Stomach (tissue), 9 donors: ENCODE results near the gene SUMO1. TPM values are rescaled to one million over a fixed set of nuclear protein-coding genes. Genes with fewer than 3 reads are reported as not detected.

Experiments used
- DNase-seq, 2 donors: peaks; one replicate each; pipeline versions ENCODE4 v3.0.0 to v3.0.0-alpha.2; 2013 to 2019
- H3K27ac ChIP-seq, 5 donors: fragments of 200-600 bp in 4 of 5; sonication (generic) in 4 of 5; one replicate each; pipeline ENCODE4 v1.5.1; 2013 to 2019; ENCODE audit warnings: mild to moderate bottlenecking in 1 of 5, moderate library complexity in 1 of 5
- H3K27me3 ChIP-seq, 3 donors: fragments of 200-600 bp; sonication (generic); one replicate each; pipeline ENCODE4 v1.5.1; 2017 to 2019; ENCODE audit warnings: mixed run types in 1 of 3
- H3K36me3 ChIP-seq, 4 donors: fragments of 200-600 bp; sonication (generic); 1 replicate in 3 of 4; 2 replicates in 1 of 4; pipeline ENCODE4 v1.5.1; 2016 to 2019
- H3K4me1 ChIP-seq, 4 donors: fragments of 200-600 bp; sonication (generic); one replicate each; pipeline ENCODE4 v1.5.1; 2016 to 2019
- H3K4me3 ChIP-seq, 4 donors: fragments of 200-600 bp; sonication (generic) in 3 of 4; one replicate each; pipeline ENCODE4 v1.5.1; 2016 to 2019; ENCODE audit warnings: mild to moderate bottlenecking in 1 of 4
- H3K9me3 ChIP-seq, 4 donors: fragments of 200-600 bp; sonication (generic); one replicate each; pipeline ENCODE4 v1.5.1; 2016 to 2019
- CTCF ChIP-seq, 7 experiments: fragments of 450-650 bp in 4 of 7; fragments of 200-600 bp in 3 of 7; sonication (generic) in 3 of 7; IDR thresholded peaks; one replicate each; pipeline ENCODE4 v1.5.1; 2016 to 2019; ENCODE audit warnings: antibody characterized with exemption in 7 of 7, control low read depth in 2 of 7, mild to moderate bottlenecking in 1 of 7
- EP300 ChIP-seq: sonication (generic); formaldehyde crosslinking; IDR thresholded peaks from one replicate; pipeline ENCODE4 v1.6.1; 2017; ENCODE audit warnings: antibody characterized with exemption
- POLR2A ChIP-seq, 4 donors: fragments of 450-650 bp; IDR thresholded peaks; one replicate each; pipeline ENCODE4 v1.6.1; 2016; ENCODE audit warnings: antibody characterized with exemption in 4 of 4, control low read depth in 2 of 4, mild to moderate bottlenecking in 1 of 4, moderate library complexity in 1 of 4
- POLR2AphosphoS5 ChIP-seq, 3 donors: sonication (generic); formaldehyde crosslinking; IDR thresholded peaks; one replicate each; pipeline ENCODE4 v1.6.1; 2016; ENCODE audit warnings: antibody characterized with exemption in 3 of 3
- WGBS, 5 donors: extraction: QIAGEN DNeasy Blood & Tissue Kit in 3 of 5; methylation state at CpG; one replicate each; pipeline versions ENCODE4 v1.1.5 to v1.1.7; 2013 to 2018; 5-methylcytosine and 5-hydroxymethylcytosine counted together
- intact Hi-C: fragments of 100-400 bp; cut with DNase I; formaldehyde crosslinking; loops from one replicate; pipeline ENCODE4 v1.15.1; 2023; ENCODE audit warnings: low total_unique reads
- polyA plus RNA-seq, 3 donors: library from polyadenylated mRNA; stranded (reverse); fragments of 200-250 nt; gene quantifications; one replicate each; pipeline ENCODE4 v1.2.3, GENCODE V29; 2013
- total RNA-seq, 5 donors: library from RNA; depleted of rRNA; stranded (reverse); fragments of >200 nt; gene quantifications; one replicate each; pipeline versions ENCODE4 v1.1.0 to v1.2.3, GENCODE V29; 2014 to 2016
- donor health status: healthy with polysubstance abuse.
- donor health status: Bipolar disorder and iron deficiency.
- donor health status: healthy.

The SUMO1 gene
- total and polyA plus RNA-seq, 8 donors = 17.8 to 118 (median 64.3) TPM

GRCh38 chr2:202165945-202166344, 72.5 kb downstream of the SUMO1 start:
- Histone ChIP-seq H3K27ac (no peak overlapping the region), H3K4me3 (no peak overlapping the region), H3K4me1 (peaks cover 0 to 6% (median 0%) of the 10 kb centered on the region in 4 donors), H3K27me3 (peaks cover 0 to 5% (median 0%) of the 10 kb centered on the region in 3 donors), H3K36me3 (no peaks in the 10 kb centered on the region), H3K9me3 (no peaks in the 10 kb centered on the region)
- no peak for DNase-seq
- TF ChIP-seq POLR2A (IDR thresholded peaks at IDR 0.05) = no peak
- no peak for TF ChIP-seq POLR2AphosphoS5 (IDR thresholded peaks at IDR 0.05)
- TF ChIP-seq EP300 = no peak
- no peak for TF ChIP-seq CTCF (IDR thresholded peaks at IDR 0.05)
- WGBS, 5 donors = 57 to 87% (median 76%) methylated on average over 1 of the region's 1 CpG
- intact Hi-C loops = no loop called here

- no peaks in the 10 kb centered on the region for H3K36me3 ChIP-seq
- H3K4me3 ChIP-seq = no peak overlapping the region
- no peaks in the 10 kb centered on the region for H3K27me3 ChIP-seq
- DNase-seq = no peak
- no peak overlapping the region for H3K27ac ChIP-seq
- TF ChIP-seq EP300 = no peak
- no peak for TF ChIP-seq CTCF (IDR thresholded peaks at IDR 0.05)
- no peak for TF ChIP-seq POLR2A (IDR thresholded peaks at IDR 0.05)
- TF ChIP-seq POLR2AphosphoS5 (IDR thresholded peaks at IDR 0.05) = no peak
- intact Hi-C loops = no loop called here
- WGBS, 5 donors = 73 to 80% (median 77%) methylated on average over 5 of the region's 5 CpGs
- H3K4me1 ChIP-seq = peaks cover 0 to 8% (median 0%) of the 10 kb centered on the region in 4 donors
- no peaks in the 10 kb centered on the region for H3K9me3 ChIP-seq
These were observed 73.2 kb downstream of the SUMO1 start for GRCh38 chr2:202165208-202165607.

- intact Hi-C loops = no loop called here
- Histone ChIP-seq H3K4me1 (peaks cover 0 to 8% (median 0%) of the 10 kb centered on the region in 4 donors), H3K36me3 (no peaks in the 10 kb centered on the region), H3K9me3 (no peaks in the 10 kb centered on the region), H3K27me3 (no peaks in the 10 kb centered on the region), H3K4me3 (no peak overlapping the region), H3K27ac (no peak overlapping the region)
- DNase-seq = no peak
- WGBS, 5 donors = 64 to 74% (median 68%) methylated on average over 3 of the region's 3 CpGs
- TF ChIP-seq POLR2AphosphoS5 (IDR thresholded peaks at IDR 0.05) (no peak), POLR2A (IDR thresholded peaks at IDR 0.05) (no peak), CTCF (IDR thresholded peaks at IDR 0.05) (no peak), EP300 (no peak)
These were observed 74.0 kb downstream of the SUMO1 start for GRCh38 chr2:202164411-202164810.

GRCh38 chr2:202161151-202161835, 77.1 kb downstream of the SUMO1 start:
- TF ChIP-seq EP300 (no peak), CTCF (IDR thresholded peaks at IDR 0.05) (no peak), POLR2AphosphoS5 (IDR thresholded peaks at IDR 0.05) (no peak), POLR2A (IDR thresholded peaks at IDR 0.05) (no peak)
- Histone ChIP-seq H3K27me3 (no peaks in the 10 kb centered on the region), H3K4me3 (no peak overlapping the region), H3K36me3 (no peaks in the 10 kb centered on the region), H3K4me1 (peaks cover 0 to 8% (median 0%) of the 10 kb centered on the region in 4 donors), H3K27ac (no peak overlapping the region), H3K9me3 (no peaks in the 10 kb centered on the region)
- intact Hi-C loops = no loop called here
- no peak for DNase-seq
- 71 to 77% (median 73%) methylated on average over 8 of the region's 8 CpGs for WGBS, 5 donors
